Activated naive CD8-positive, alpha-beta T cell (primary cell): Measurements from ENCODE around the gene UNK.
A peak's percentile ranks its signal among the peaks of the same experiment; 100 is the strongest.
"Not testable (repeated sequence)": the region's sequence is repeated elsewhere in the genome, so short reads cannot be mapped to it uniquely, and the experiment has no call there.

Source experiments
- H3K27ac Mint-ChIP-seq: one replicate; pipeline ENCODE4 v1.8.0; 2021; ENCODE audit warnings: mixed read lengths
- H3K27me3 Mint-ChIP-seq: one replicate; pipeline ENCODE4 v1.8.0; 2021; ENCODE audit warnings: mixed read lengths
- H3K36me3 Mint-ChIP-seq: one replicate; pipeline ENCODE4 v1.8.0; 2021; ENCODE audit warnings: mixed read lengths
- H3K4me1 Mint-ChIP-seq: one replicate; pipeline ENCODE4 v1.8.0; 2021; ENCODE audit warnings: low read depth, mixed read lengths
- H3K4me3 Mint-ChIP-seq: one replicate; pipeline ENCODE4 v1.8.0; 2021; ENCODE audit warnings: mild to moderate bottlenecking, mixed read lengths
- H3K9me3 Mint-ChIP-seq: one replicate; pipeline ENCODE4 v1.8.0; 2021; ENCODE audit warnings: low read depth, mixed read lengths

Gene UNK

DNA sequence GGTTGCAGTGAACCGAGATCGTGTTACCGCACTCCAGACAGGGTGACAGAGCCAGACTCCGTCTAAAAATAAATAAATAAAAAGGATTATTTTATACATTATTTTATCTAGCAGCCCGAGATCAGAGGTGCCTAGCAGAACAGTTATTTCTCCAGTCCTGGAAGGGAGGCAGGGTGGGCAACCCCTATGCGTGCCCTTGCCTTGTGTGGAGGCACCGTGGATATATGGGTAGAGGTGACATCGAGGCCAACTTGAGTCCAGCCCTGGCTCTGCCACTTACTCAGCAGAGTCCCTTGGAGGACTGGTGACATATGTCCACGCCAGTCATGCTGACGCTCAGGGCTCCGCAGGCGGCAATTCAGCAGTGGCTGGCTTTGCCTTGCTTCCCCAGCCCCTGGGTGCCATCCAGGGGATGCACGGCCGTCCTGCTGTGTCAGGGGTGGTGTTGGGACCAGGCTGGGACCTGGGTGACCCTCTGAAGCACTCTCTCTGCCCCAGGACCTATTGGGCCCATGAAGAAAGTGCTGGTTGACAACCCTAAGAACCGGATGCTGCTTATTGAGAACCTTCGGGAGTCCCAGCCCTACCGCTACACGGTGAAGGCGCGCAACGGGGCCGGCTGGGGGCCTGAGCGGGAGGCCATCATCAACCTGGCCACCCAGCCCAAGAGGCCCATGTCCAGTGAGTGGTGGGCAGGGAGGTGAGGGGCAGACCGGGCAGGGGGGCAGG lies 32.8 kb upstream of the UNK start:
- no peaks in the 10 kb centered on the region for H3K27me3 Mint-ChIP-seq
- H3K27ac Mint-ChIP-seq: no peak overlapping the region
- H3K4me3 Mint-ChIP-seq: no peak overlapping the region
- H3K9me3 Mint-ChIP-seq: no peaks in the 10 kb centered on the region
- no peaks in the 10 kb centered on the region for H3K36me3 Mint-ChIP-seq
- H3K4me1 Mint-ChIP-seq: peaks cover 13% of the 10 kb centered on the region

DNA sequence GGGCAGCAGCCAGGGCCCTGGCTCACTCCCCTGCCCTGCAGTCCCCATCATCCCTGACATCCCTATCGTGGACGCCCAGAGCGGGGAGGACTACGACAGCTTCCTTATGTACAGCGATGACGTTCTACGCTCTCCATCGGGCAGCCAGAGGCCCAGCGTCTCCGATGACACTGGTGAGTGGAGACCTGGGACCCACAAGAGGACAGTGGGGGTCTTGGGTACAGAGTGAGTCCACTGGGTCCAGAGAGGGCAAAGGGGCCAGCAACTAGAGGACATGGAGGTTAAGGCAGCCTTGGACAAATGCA lies 32.2 kb upstream of the UNK start:
- Mint-ChIP-seq H3K27me3 (no peaks in the 10 kb centered on the region), H3K27ac (no peak overlapping the region), H3K9me3 (no peaks in the 10 kb centered on the region), H3K4me1 (peaks cover 13% of the 10 kb centered on the region), H3K4me3 (no peak overlapping the region), H3K36me3 (no peaks in the 10 kb centered on the region)

- H3K27ac Mint-ChIP-seq: peak overlapping the region; percentile 66
- peaks cover 13% of the 10 kb centered on the region for H3K4me1 Mint-ChIP-seq
- no peaks in the 10 kb centered on the region for H3K36me3 Mint-ChIP-seq
- no peaks in the 10 kb centered on the region for H3K9me3 Mint-ChIP-seq
- peak overlapping the region; percentile 59 for H3K4me3 Mint-ChIP-seq
- H3K27me3 Mint-ChIP-seq: no peaks in the 10 kb centered on the region
These were observed 31.6 kb upstream of the UNK start for GRCh38 chr17:75752802-75753513.

- H3K4me3 Mint-ChIP-seq: peak overlapping the region; percentile 59
- H3K4me1 Mint-ChIP-seq: peaks cover 13% of the 10 kb centered on the region
- H3K27me3 Mint-ChIP-seq: no peaks in the 10 kb centered on the region
- no peaks in the 10 kb centered on the region for H3K9me3 Mint-ChIP-seq
- no peaks in the 10 kb centered on the region for H3K36me3 Mint-ChIP-seq
- H3K27ac Mint-ChIP-seq: no peak overlapping the region
These were observed 30.9 kb upstream of the UNK start for GRCh38 chr17:75753514-75754377.

GRCh38 chr17:75754378-75755204 lies 30.0 kb upstream of the UNK start:
- Mint-ChIP-seq H3K9me3 (no peaks in the 10 kb centered on the region), H3K27me3 (no peaks in the 10 kb centered on the region), H3K4me3 (peak overlapping the region; percentile 79), H3K27ac (peak overlapping the region; percentile 72), H3K36me3 (no peaks in the 10 kb centered on the region), H3K4me1 (peaks cover 13% of the 10 kb centered on the region)

GRCh38 chr17:75755205-75755901 lies 29.3 kb upstream of the UNK start:
- Mint-ChIP-seq H3K27me3 (no peaks in the 10 kb centered on the region), H3K4me3 (no peak overlapping the region), H3K27ac (no peak overlapping the region), H3K36me3 (no peaks in the 10 kb centered on the region), H3K9me3 (no peaks in the 10 kb centered on the region), H3K4me1 (peaks cover 9% of the 10 kb centered on the region)

- Mint-ChIP-seq H3K4me3 (no peak overlapping the region), H3K4me1 (peaks cover 9% of the 10 kb centered on the region), H3K27me3 (no peaks in the 10 kb centered on the region), H3K9me3 (no peaks in the 10 kb centered on the region), H3K36me3 (no peaks in the 10 kb centered on the region), H3K27ac (no peak overlapping the region)
These were observed 28.6 kb upstream of the UNK start for GRCh38 chr17:75755990-75756389.

DNA sequence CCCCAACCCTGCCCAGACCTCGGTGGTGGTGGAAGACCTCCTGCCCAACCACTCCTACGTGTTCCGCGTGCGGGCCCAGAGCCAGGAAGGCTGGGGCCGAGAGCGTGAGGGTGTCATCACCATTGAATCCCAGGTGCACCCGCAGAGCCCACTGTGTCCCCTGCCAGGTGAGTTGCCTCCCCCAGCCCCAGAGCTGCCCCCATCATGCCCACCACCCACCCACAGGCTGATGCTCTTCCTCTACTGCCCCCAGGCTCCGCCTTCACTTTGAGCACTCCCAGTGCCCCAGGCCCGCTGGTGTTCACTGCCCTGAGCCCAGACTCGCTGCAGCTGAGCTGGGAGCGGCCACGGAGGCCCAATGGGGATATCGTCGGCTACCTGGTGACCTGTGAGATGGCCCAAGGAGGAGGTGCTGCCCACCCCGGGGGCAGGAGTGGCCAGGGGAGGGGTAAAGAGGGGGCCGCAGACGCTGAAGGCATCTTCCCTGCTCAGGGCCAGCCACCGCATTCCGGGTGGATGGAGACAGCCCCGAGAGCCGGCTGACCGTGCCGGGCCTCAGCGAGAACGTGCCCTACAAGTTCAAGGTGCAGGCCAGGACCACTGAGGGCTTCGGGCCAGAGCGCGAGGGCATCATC lies 28.0 kb upstream of the UNK start:
- Mint-ChIP-seq H3K27me3 (no peaks in the 10 kb centered on the region), H3K36me3 (no peaks in the 10 kb centered on the region), H3K4me1 (peaks cover 9% of the 10 kb centered on the region), H3K27ac (no peak overlapping the region), H3K4me3 (no peak overlapping the region), H3K9me3 (no peaks in the 10 kb centered on the region)

GRCh38 chr17:75757086-75757681 lies 27.4 kb upstream of the UNK start:
- Mint-ChIP-seq H3K27me3 (no peaks in the 10 kb centered on the region), H3K4me1 (peaks cover 9% of the 10 kb centered on the region), H3K27ac (no peak overlapping the region), H3K36me3 (no peaks in the 10 kb centered on the region), H3K4me3 (no peak overlapping the region), H3K9me3 (no peaks in the 10 kb centered on the region)

- H3K4me1 Mint-ChIP-seq: peaks cover 11% of the 10 kb centered on the region
- no peaks in the 10 kb centered on the region for H3K9me3 Mint-ChIP-seq
- H3K4me3 Mint-ChIP-seq: no peak overlapping the region
- H3K27me3 Mint-ChIP-seq: no peaks in the 10 kb centered on the region
- no peak overlapping the region for H3K27ac Mint-ChIP-seq
- H3K36me3 Mint-ChIP-seq: no peaks in the 10 kb centered on the region
These were observed 26.3 kb upstream of the UNK start for GRCh38 chr17:75758131-75758905.

DNA sequence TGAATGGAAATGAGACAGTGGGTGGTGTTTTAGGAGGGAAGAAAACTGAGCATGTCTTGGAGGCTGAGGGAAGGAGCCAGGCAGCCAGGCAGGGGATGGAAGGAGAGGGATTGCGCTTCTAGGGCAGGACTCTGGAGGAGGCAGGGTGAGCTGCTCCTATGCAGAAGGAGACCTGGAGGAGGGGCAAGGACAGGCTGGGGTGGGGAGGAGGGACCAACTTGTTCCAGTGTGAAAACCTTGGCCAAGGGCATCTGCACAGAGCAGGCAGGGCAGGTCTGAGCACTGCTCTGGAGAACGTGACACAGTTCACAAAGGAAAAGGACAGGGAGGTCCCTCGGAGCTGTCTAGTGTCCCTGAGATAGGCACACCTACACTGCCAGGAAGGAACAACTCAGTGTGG lies 25.1 kb upstream of the UNK start:
- no peaks in the 10 kb centered on the region for H3K27me3 Mint-ChIP-seq
- H3K4me3 Mint-ChIP-seq: no peak overlapping the region
- no peaks in the 10 kb centered on the region for H3K9me3 Mint-ChIP-seq
- no peaks in the 10 kb centered on the region for H3K36me3 Mint-ChIP-seq
- H3K4me1 Mint-ChIP-seq: peaks cover 17% of the 10 kb centered on the region
- H3K27ac Mint-ChIP-seq: no peak overlapping the region

GRCh38 chr17:75759978-75760640 lies 24.5 kb upstream of the UNK start:
- not testable (repeated sequence) for H3K4me3 Mint-ChIP-seq, H3K27me3 Mint-ChIP-seq, H3K36me3 Mint-ChIP-seq, H3K27ac Mint-ChIP-seq, H3K9me3 Mint-ChIP-seq
- H3K4me1 Mint-ChIP-seq: peaks cover 12% of the 10 kb centered on the region
